HFFc6 (cell line): Measurements from ENCODE around the gene NUDT1. TPM values are rescaled to one million over a fixed set of nuclear protein-coding genes. Genes with fewer than 3 reads are reported as not detected.

Source experiments
- DNase-seq: peaks from one replicate; pipeline ENCODE4 v3.0.0-alpha.2; 2018
- H3K27ac Mint-ChIP-seq: 2 replicates; pipeline ENCODE4 v1.8.0; 2020; ENCODE audit warnings: mild to moderate bottlenecking, mixed read lengths
- H3K27me3 Mint-ChIP-seq: 2 replicates; pipeline ENCODE4 v1.8.0; 2021; ENCODE audit warnings: mild to moderate bottlenecking, moderate library complexity, mixed read lengths; ENCODE audit not compliant: insufficient read depth
- H3K36me3 Mint-ChIP-seq: 2 replicates; pipeline ENCODE4 v1.8.0; 2021; ENCODE audit warnings: low read depth, mixed read lengths
- H3K4me1 Mint-ChIP-seq: 2 replicates; pipeline ENCODE4 v1.8.0; 2020; ENCODE audit warnings: low read depth, mixed read lengths
- H3K4me3 Mint-ChIP-seq: 2 replicates; pipeline ENCODE4 v1.8.0; 2020; ENCODE audit warnings: mild to moderate bottlenecking, moderate library complexity, mixed read lengths
- H3K9me3 Mint-ChIP-seq: 2 replicates; pipeline ENCODE4 v1.8.0; 2020; ENCODE audit warnings: mild to moderate bottlenecking, mixed read lengths
- CTCF ChIP-seq: fragments of 200-600 bp; sonication (generic); IDR thresholded peaks from 2 replicates; pipeline ENCODE4 v1.5.0; 2021; ENCODE audit warnings: antibody characterized with exemption, mild to moderate bottlenecking
- total RNA-seq, 6 experiments: library from RNA; stranded (reverse); fragmentation: NEBNext Ultra II Directional; extraction: Animal tissue kit (Norgen Biotek cat#: 25700); gene quantifications; 2 replicates in 1 of 6; 3 replicates in 5 of 6; pipeline ENCODE4 v1.2.3, GENCODE V29; 2021

The NUDT1 gene
- total RNA-seq, 6 experiments from 2014 or later, result 35.6 to 57.6 (median 45.9) TPM

DNA sequence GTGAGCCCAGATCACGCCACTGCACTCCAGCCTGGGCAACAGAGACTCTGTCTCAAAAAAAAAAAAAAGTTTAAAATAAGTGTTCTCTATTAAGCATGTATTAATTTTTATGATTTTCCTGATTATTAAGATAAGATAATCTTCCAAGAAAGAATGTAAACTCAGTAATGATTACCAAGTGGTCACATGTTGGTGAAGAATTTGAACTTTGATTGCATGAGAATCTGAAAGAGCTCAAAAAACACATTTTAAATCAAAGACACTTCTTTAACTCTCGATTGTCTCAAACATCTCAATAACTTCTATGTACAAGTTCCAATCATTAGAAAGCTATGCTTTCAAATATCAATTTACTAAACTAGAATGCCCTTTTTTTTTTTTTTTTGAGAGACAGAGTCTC, 38.4 kb downstream of the NUDT1 start:
- TF ChIP-seq CTCF, result no peak

GRCh38 chr7:2281541-2281940, 39.5 kb downstream of the NUDT1 start:
- no peaks in the 10 kb centered on the region for H3K9me3 Mint-ChIP-seq
- no peaks in the 10 kb centered on the region for H3K27me3 Mint-ChIP-seq
- no peak for DNase-seq
- H3K27ac Mint-ChIP-seq, result peak overlapping the region; percentile 47
- TF ChIP-seq CTCF, result no peak
- H3K36me3 Mint-ChIP-seq, result peaks cover 5% of the 10 kb centered on the region; the same call in 1 of the 2 replicates
- peaks cover 23% of the 10 kb centered on the region for H3K4me1 Mint-ChIP-seq
- no peak overlapping the region for H3K4me3 Mint-ChIP-seq

More for the DNA sequence above, 38.4 kb downstream of the NUDT1 start:
- peaks cover 1% of the 10 kb centered on the region; the same call in 1 of the 2 replicates for H3K27me3 Mint-ChIP-seq
- peaks cover 5% of the 10 kb centered on the region; the same call in 1 of the 2 replicates for H3K36me3 Mint-ChIP-seq
- no peak overlapping the region for H3K27ac Mint-ChIP-seq
- no peaks in the 10 kb centered on the region for H3K9me3 Mint-ChIP-seq
- peaks cover 23% of the 10 kb centered on the region for H3K4me1 Mint-ChIP-seq
- no peak for DNase-seq
- H3K4me3 Mint-ChIP-seq, result no peak overlapping the region

DNA sequence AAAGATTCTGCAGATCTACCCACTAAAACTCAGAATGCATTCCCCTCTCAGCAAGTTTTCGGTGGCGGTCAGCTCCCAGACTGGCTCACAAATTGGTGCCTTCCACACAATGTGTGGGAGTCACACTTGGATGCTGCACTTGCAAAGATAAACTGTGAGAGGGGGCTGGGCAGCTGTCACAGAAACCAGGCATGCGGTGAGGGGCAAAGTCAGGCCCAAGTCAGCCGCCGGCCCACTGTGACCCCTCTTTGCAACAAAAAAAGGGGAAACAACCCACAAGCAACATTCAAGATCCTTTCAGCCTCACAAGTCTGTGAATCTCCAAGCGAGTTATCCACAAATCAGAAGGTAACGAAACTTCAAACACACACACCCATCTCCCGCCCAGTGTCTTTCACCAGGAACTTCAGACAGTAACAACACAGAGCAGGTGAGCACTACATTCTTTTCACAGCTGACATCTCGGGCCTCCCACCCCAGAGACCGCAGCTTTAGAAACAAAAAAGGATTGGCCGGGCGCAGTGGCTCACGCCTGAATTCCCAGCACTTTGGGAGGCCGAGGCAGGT, 40.2 kb downstream of the NUDT1 start:
- no peak for TF ChIP-seq CTCF
- Mint-ChIP-seq H3K4me1 (peaks cover 23% of the 10 kb centered on the region), H3K9me3 (no peaks in the 10 kb centered on the region), H3K27me3 (no peaks in the 10 kb centered on the region; the same call in 1 of the 2 replicates), H3K4me3 (no peak overlapping the region), H3K27ac (no peak overlapping the region), H3K36me3 (peaks cover under 1% of the 10 kb centered on the region; the same call in 1 of the 2 replicates)
- DNase-seq, result no peak

- DNase-seq, result no peak
- no peak for TF ChIP-seq CTCF
- H3K4me3 Mint-ChIP-seq, result no peak overlapping the region
- no peaks in the 10 kb centered on the region for H3K9me3 Mint-ChIP-seq
- H3K27ac Mint-ChIP-seq, result no peak overlapping the region
- H3K4me1 Mint-ChIP-seq, result peaks cover 23% of the 10 kb centered on the region
- H3K36me3 Mint-ChIP-seq, result no peaks in the 10 kb centered on the region
- H3K27me3 Mint-ChIP-seq, result no peaks in the 10 kb centered on the region; the same call in 1 of the 2 replicates
These were observed 41.0 kb downstream of the NUDT1 start for GRCh38 chr7:2283074-2283473.

DNA sequence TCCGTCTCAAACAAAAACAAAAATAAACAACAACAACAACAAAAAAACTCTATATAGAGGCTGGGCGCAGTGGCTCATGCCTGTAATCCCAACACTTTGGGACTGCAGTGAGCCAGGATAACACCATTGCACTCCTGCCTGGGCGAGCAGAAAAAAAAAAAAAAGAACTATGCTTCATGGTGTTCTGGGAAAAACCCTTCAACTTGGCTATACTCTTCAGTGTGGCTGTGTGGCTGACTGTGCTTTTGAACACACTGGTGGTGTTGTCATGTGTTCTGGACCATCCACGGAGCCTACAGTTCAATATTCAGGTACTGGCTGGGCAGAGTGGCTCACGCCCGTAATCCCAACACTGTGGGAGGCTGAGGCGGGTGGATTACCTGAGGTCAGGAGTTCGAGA, 45.7 kb downstream of the NUDT1 start:
- Mint-ChIP-seq H3K36me3 (peaks cover 8% of the 10 kb centered on the region; the same call in 1 of the 2 replicates), H3K9me3 (no peaks in the 10 kb centered on the region), H3K27me3 (no peaks in the 10 kb centered on the region; the same call in 1 of the 2 replicates), H3K4me3 (no peak overlapping the region), H3K4me1 (no peaks in the 10 kb centered on the region), H3K27ac (no peak overlapping the region)
- TF ChIP-seq CTCF, result no peak
- DNase-seq, result no peak
